Activated CD4-positive, alpha-beta T cell treated with anti-CD3 and anti-CD28 coated beads, Interleukin-2, amount 50 U/mL, for 1 hour (primary cell): ENCODE measurements around the gene PYGO2.
"Not testable (repeated sequence)": the region's sequence is repeated elsewhere in the genome, so short reads cannot be mapped to it uniquely, and the experiment has no call there.

ENCODE experiments used
- DNase-seq: peaks from one replicate; pipeline ENCODE4 v3.0.0-alpha.2; 2020

PYGO2 gene

DNA sequence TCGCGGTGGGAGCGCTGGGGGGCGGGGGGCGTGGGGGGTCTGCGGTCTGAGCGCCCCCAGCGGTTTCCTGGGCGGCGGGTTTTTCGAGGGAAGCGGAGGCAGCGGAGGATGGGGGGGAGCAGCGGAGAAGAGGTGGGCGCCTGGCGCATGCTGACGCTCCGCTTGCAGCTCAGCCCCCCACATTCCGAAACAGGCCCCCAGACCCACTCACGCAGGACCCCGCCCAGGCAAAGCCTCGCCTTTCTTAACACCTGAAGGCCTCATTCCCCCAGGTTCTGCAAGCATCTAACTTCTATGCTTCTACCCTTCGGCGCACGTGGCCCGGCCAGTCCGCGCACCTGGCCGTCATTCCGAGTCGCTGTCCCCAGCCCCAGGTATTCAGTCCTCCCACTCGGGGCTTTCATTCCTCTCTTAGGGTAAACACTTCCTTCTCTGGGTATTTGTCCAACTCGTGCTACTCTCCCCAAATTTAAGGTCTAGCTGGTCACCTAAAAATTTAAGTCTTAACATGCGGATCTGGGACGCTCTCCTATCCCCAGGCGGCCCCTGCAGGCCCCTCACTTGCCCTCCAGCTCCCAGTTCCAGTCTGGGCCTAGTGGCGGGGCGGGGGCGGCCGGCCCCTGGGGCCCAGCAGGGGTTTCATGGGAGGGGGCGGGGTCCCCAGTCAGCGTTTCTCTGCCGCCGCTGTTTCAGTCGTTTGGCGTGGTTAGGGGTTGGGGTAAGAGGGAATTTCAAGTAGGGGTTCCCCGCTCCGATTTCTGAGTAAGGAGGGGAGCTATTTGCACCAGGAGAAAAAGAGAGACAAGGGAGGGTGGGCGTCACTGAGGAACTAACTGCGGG, 38.2 kb upstream of the PYGO2 start:
- no peak for DNase-seq

DNA sequence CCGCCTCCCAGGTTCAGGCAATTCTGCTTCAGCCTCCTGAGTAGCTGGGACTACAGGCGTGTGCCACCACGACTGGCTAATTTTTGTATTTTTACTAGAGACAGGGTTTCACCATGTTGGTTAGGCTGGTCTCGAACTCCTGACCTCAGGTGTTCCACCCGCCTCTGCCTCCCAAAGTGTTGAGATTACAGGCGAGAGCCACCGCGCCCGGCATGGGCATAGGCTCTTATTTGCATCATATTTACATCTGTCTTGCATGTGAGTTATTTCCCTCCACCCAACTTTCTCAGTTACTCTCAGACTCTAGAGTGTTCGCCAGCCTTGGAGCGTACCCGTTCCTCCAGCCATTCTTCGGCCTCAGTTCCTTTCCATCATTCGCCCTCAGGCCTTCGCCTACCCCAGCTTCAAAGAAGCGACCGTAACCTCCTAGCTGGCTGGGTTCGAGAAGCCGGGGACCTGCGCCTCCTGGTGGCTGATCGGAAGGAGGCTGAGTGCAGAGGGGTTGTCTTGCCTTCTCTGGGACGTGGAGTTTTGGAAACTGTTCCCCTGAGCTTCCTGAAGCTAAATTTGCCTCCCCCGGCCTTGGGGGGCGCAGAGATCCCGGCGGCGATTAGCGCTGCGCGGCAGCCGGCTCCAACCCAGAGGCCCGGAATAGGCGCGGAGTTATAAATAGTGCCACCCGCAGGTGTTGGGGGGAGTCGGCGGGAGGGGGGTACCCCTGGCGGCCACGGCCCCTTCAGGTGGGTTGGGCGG, 37.4 kb upstream of the PYGO2 start:
- DNase-seq: peak; percentile 70

DNA sequence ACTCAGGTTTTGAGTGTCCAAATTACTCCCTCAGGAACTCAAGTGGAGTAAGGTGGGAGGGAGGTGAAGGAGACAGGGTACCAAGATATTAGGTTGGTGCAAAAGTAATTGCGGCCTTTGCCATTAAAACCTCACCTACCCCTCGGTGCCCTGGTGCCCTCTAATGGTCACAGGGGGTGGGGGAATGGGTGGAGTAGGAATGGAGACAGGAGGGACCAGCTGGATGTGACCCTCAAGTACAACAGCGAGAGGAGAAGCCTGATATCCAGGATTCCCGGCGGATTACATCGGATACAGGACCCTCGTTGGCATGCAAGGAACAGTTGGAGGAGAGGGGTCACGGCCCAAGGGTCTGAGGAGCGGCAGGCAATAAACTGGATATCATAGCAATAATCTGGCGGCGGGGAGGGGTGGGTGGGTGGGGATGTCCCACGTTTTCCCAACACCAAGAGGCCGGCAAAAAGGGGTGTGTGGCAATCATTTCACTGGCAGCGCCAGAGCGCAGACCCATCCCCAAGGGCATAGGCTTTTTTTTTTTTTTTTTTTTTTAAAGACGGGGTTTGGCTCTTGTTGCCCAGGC, 36.7 kb upstream of the PYGO2 start:
- no peak for DNase-seq

DNA sequence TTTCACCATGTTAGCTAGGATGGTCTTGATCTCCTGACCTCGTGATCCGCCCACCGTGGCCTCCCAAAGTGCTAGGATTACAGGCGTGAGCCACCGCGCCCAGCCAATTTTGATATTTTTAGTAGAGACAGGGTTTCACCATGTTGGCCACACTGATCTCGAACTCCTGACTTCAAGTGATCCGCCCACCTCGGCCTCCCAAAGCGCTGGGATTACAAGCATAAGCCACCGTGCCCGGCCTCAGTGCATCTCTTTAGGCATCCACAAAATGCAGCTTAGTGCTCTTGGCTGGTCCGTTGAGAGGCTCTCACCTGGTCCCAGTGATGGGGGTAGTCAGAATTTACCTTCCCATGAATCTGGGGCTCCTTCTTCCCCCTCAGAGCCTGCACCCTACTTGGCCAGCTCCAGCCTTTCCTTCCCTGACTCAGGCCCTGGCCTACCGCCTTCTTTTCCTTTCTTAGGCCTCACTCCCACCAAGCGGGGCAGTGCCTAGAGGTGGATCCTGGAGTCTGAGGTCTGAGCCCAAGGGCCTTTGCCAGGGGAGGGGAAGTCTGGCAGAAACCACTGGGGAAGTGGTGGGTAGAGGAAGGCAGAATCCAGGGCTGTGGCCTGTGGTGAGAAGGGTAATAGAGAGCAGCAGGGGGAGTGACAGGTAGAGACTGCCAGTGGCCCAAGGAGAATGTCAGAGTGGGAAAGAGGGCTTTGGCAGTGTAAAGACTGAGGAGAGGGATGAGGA, 35.6 kb upstream of the PYGO2 start:
- DNase-seq: no peak

- not testable (repeated sequence) for DNase-seq
Observed at GRCh38 chr1:154995301-154995983, 33.9 kb upstream of the PYGO2 start.

- DNase-seq: no peak
Observed at GRCh38 chr1:154994591-154994990, 33.0 kb upstream of the PYGO2 start.

GRCh38 chr1:154994269-154994587, 32.6 kb upstream of the PYGO2 start:
- no peak for DNase-seq

DNA sequence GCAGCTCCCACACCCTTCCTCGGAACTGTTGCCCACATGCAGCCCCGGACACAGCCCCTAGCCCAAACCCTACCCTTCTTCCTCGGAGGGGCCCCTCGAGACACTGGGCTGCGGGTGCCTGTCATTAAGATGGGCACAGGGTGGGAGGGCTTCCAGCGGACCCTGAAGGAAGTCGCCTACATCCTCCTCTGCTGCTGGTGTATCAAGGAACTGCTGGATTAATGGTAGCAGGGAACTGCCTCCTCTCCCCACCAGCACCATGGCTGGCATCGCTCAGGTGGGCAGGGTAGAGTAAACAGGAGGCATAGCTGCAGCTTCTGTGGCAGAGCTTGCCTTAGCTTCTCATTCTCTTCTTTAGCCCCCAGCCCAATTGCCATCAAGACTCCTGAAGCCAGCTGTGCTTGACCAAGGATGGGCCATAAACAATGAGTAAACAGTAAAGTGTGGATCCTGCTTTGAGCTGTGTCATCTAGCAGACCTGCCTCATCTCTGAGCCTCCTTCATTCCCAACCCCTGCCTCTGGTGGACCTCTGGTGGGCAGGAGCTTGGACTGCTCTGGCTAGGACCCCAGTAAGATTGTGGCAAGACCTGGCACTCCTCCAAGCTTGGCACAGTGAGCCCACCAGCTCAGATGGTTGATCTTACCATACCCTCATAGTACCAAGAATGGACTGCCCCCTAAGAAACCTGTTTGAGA, 32.1 kb upstream of the PYGO2 start, which contains the start of gene LENEP:
Gene LENEP, plus strand, starts transcription at position 15 of the 697 bp plus-strand sequence. Its CDS starts 22 bp downstream, at position 37.
- no peak for DNase-seq

- no peak for DNase-seq
Observed at GRCh38 chr1:154992721-154993571, 31.4 kb upstream of the PYGO2 start.

DNA sequence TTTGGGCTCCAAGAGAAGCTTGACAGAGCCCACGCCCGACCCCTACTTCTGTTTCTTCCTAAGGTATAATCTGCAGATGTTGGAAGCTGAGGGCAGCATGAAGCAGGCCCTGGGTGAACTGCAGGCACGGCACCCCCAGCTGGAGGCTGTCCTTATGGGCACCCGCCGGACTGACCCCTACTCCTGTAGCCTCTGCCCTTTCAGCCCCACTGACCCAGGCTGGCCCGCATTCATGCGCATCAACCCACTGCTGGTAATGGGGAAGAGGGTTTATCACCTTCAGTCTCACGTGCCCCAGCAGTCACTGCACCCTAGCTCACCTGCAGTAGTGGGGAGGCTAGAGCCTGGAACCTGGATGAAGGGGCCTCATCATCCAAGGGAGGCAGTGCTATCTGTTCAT, 28.7 kb upstream of the PYGO2 start:
- no peak for DNase-seq

GRCh38 chr1:154989195-154989860, 27.7 kb upstream of the PYGO2 start:
- DNase-seq: no peak

DNA sequence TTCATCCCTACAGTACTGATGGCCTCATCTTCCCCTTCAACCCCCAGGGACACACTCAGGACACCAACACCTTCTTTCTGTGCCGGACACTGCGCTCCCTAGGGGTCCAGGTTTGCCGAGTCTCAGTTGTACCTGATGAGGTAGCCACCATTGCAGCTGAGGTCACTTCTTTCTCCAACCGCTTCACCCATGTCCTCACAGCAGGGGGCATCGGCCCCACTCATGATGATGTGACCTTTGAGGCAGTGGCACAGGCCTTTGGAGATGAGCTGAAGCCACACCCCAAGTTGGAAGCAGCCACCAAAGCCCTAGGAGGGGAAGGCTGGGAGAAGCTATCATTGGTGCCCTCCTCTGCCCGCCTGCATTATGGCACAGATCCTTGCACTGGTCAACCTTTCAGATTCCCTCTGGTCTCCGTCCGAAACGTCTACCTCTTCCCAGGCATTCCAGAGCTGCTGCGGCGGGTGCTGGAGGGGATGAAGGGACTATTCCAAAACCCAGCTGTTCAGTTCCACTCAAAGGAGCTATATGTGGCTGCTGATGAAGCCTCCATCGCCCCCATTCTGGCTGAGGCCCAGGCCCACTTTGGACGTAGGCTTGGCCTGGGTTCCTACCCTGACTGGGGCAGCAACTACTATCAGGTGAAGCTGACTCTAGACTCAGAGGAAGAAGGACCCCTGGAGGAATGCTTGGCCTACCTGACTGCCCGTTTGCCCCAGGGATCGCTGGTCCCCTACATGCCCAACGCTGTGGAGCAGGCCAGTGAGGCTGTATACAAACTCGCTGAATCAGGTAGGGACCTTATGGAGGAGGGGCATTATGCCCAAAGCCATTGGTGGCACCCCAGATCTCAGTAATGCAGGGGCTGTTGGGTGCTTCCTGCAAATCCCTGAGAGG, 26.7 kb upstream of the PYGO2 start:
- DNase-seq: no peak

DNA sequence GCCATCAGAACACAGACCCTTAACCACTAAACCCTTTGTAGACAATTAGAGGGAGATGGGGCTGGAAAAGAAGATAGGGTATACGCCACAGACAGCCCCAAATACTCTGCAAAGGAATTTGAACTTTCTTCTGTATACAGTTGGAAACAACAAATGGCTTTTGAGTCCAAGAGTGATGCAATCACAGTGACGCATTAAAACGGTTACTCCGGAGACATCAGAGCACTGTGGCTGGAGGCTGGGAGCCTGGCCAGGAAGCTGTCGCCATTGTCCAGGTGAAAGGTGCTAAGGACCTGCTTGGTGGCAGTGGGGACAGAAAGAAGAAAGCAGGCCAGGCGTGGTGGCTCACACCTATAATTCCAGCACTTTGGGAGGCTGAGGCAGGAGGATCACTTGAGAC, 25.7 kb upstream of the PYGO2 start:
- DNase-seq: no peak

DNA sequence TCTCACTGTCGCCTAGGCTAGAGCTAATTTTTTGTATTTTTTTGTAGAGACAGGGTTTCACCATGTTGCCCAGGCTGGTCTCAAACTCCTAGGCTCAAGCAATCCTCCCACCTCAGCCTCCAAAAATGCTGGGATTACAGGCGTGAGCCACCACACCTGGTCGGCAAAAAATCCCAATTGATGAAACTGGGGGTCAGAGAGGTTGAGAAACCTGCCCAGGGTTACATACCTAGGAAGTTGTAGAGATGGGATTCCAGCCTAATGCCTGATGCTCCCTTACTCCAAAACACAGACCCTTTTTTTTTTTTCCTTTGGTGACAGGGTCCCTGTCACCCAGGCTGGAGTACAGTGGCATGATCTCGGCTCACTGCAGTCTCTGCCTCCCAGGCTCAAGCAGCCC, 25.2 kb upstream of the PYGO2 start:
- not testable (repeated sequence) for DNase-seq

GRCh38 chr1:154983776-154984466, 22.3 kb upstream of the PYGO2 start:
- DNase-seq: no peak

- peak; percentile 92 for DNase-seq
Observed at GRCh38 chr1:154982897-154983648, 21.5 kb upstream of the PYGO2 start, which contains the start of gene FLAD1. TSS of gene FLAD1 (plus strand) at chr1:154983344. CDS start at chr1:154983695, 351 bp downstream.

- DNase-seq: no peak
Observed at GRCh38 chr1:154982341-154982740, 20.8 kb upstream of the PYGO2 start.

DNA sequence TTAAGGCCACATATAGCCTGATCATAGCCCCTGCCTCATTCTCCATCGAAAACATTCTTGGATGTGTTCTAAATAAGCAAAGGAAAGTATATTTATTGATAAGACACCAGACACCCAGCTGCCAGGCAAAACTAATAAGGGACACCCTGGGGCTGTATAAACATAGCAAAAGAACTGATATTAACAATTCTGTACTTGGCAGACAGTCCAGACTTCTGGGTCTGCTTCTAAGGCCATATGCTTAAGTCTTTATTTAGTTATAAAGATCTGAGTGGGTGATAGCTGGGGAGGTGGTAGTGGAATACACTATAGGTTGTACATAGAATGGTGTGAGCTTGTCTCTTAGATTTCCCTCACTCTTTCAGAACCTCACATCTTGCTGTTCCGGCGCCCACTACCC, 16.8 kb upstream of the PYGO2 start:
- DNase-seq: no peak
